DMS79 (cell line): ENCODE measurements around the gene EPHA6.

Experiments used
- DNase-seq: peaks from one replicate; lab custom pipeline; 2025; lab: John Stamatoyannopoulos, UW

EPHA6 gene

GRCh38 chr3:97706226-97706625 is 891.8 kb downstream of the EPHA6 start:
- DNase-seq, result no peak

- DNase-seq, result no peak
These were observed 897.3 kb downstream of the EPHA6 start for GRCh38 chr3:97711654-97712053.

- DNase-seq, result no peak
These were observed 898.5 kb downstream of the EPHA6 start for GRCh38 chr3:97712919-97713318.

GRCh38 chr3:97713634-97714033 is 899.2 kb downstream of the EPHA6 start:
- no peak for DNase-seq

GRCh38 chr3:97719156-97719821 is 904.9 kb downstream of the EPHA6 start:
- DNase-seq, result peak; percentile 64

- peak; percentile 14 for DNase-seq
These were observed 906.0 kb downstream of the EPHA6 start for GRCh38 chr3:97720417-97720816.

GRCh38 chr3:97721446-97721845 is 907.1 kb downstream of the EPHA6 start:
- DNase-seq, result no peak

GRCh38 chr3:97736928-97737327 is 922.5 kb downstream of the EPHA6 start:
- DNase-seq, result no peak

GRCh38 chr3:97738761-97739160 is 924.4 kb downstream of the EPHA6 start:
- DNase-seq, result no peak

- DNase-seq, result no peak
These were observed 927.6 kb downstream of the EPHA6 start for GRCh38 chr3:97742036-97742435.

- DNase-seq, result no peak
These were observed 929.9 kb downstream of the EPHA6 start for GRCh38 chr3:97744289-97744688.

- no peak for DNase-seq
These were observed 949.4 kb downstream of the EPHA6 start for GRCh38 chr3:97763586-97764406.

GRCh38 chr3:97764407-97765238 is 950.2 kb downstream of the EPHA6 start, which contains the start of gene ARL6:
Gene ARL6, plus strand, starts transcription at chr3:97764758. Its CDS starts 3,350 bp downstream, at chr3:97768108.
- DNase-seq, result peak; percentile 94

- DNase-seq, result no peak
These were observed 950.9 kb downstream of the EPHA6 start for GRCh38 chr3:97765336-97765735.

GRCh38 chr3:97772926-97773325 is 958.5 kb downstream of the EPHA6 start:
- no peak for DNase-seq

- DNase-seq, result no peak
These were observed 963.8 kb downstream of the EPHA6 start for GRCh38 chr3:97778152-97778551.

- DNase-seq, result peak; percentile 17
These were observed 979.1 kb downstream of the EPHA6 start for GRCh38 chr3:97793420-97794019.

GRCh38 chr3:97795951-97796350 is 981.6 kb downstream of the EPHA6 start:
- no peak for DNase-seq
